Measurements from ENCODE around the gene MAPK14.
"Not testable (repeated sequence)": the region's sequence is repeated elsewhere in the genome, so short reads cannot be mapped to it uniquely, and the experiment has no call there.

Gene MAPK14

DNA sequence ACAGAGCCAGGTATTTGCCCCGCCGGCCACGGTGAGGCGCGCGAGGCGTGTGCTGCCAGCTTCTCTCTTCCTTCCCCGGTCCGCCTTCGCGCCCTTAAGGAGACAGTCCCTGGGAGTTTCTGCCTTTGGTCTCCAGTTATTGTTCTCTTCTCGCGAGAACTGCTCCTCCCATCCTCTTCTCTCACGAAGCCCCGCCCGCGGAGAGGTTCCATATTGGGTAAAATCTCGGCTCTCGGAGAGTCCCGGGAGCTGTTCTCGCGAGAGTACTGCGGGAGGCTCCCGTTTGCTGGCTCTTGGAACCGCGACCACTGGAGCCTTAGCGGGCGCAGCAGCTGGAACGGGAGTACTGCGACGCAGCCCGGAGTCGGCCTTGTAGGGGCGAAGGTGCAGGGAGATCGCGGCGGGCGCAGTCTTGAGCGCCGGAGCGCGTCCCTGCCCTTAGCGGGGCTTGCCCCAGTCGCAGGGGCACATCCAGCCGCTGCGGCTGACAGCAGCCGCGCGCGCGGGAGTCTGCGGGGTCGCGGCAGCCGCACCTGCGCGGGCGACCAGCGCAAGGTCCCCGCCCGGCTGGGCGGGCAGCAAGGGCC is at the start of gene MAPK14:
Gene MAPK14 (plus strand): TSS at position 308 of the 587 bp plus-strand sequence. CDS start 350 bp downstream, outside the sequence.
- peak; percentile 100 for DNase-seq

DNA sequence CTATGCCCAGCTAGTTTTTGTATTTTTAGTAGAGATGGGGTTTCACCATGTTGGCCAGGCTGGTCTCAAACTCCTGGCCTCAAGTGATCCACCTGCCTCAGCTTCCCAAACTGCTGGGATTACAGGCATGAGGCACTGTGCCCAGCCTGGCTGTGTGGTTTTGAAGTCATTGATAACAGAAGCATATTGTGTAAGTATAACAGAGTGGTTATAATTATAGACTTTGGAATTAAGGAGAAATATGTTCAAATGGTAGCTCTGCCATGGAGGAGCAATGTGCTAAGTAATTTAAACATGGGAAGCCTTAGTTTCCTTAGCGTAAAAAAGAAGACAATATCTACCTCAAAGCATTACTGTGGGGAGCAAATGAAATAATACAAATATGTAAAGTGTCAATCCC is 47.5 kb upstream of the MAPK14 start:
- not testable (repeated sequence) for DNase-seq

DNA sequence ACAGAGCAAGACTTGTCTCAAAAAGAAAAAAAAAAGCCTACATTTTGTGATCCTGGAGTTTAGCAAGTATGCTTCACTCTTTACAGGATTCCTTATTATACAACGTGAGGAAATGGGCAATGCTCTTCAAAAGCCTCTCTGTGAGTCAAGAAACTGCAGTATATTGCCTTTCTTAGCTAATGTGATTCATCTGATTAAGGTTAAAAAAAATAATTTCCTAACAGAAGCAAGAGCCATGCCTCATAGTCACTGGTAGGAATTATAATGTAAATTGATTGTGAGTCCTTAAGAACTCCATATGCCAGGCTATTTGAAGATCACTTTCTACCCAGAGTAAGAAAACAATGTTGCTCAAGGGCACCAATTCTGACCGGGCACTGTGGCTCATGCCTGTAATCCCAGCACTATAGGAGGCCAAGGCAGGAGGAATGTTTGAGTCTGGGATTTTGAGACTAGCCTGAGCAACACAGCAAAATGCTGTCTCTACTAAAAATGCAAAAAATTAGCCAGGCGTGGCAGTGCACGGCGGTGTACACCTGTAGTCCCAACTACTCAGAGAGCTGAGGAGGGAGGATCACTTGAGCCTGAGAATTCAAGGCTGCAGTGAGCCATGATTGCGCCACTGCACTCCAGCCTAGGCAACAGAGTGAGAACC is 46.5 kb upstream of the MAPK14 start:
- no peak for DNase-seq

DNA sequence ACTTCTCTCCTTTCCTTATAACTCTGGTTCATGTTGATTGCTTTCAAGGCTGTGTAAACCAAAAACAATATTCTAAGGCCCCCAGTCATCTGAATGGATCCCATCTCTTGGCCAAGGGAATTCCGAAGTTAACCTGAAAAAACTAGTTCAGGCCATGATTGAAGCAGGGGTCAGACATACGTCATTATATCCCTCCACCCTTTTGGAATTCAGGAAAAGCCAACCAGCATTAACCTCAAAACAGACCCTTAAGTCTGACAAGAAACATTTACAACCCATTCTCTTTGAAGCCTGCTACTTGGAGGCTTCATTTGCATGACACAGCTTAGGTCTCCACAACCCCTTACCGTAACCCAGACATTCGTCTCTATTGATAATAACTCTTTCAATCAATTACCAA is 42.9 kb upstream of the MAPK14 start:
- no peak for DNase-seq

DNA sequence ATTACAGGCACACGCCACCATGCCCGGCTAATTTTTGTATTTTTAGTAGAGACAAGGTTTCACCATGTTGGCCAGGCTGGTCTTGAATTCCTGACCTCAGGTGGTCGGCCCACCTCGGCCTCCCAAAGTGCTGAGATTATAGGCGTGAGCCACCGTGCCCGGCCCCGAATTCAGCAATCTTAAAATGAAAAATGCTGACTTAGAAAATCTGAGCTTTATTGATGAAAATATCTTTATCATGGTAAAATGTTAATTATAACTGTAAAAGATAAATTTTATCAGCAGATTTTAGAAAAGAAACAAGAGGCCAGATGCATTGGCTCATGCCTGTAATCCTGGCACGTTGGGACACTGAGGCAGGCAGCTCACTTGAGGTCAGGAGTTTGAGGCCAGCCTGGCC is 39.6 kb upstream of the MAPK14 start:
- not testable (repeated sequence) for DNase-seq

DNA sequence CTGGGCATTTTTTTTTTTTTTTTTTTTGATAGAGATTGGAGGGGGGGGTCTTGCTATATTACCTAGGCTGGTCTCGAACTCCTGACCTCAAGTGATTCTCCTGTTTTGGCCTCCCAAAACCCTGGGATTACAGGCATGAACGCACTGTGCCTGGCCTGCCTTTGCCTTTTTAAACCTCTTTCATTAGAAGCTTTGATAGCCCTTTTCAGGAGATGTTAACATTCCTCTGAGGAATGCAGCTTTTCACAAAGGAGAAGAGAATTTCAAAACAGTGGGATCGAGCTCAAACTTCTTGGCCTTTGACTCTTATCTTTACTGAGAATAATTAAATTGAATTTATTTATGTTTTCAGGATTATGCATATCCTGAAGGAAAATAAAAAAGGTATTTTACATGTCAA is 34.5 kb upstream of the MAPK14 start:
- no peak for DNase-seq

DNA sequence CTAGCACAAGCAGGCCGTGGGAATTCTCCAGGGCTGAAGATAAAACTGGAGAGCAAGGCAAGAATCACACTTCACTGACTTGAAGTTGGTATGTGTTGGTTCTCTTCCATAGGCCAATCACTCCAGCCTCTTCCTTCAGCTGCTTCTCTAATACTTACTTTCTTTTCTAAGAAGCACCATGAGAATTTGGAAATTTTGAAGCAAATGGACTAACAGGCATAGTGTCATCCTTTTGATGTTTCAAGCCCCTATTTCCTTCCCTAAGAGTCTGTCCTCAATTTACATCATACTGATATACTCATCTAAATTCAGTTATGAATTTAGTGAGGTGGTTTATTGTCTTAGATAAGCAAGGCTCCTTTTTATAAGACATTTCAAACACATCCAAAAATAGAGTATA is 27.2 kb upstream of the MAPK14 start:
- no peak for DNase-seq

DNA sequence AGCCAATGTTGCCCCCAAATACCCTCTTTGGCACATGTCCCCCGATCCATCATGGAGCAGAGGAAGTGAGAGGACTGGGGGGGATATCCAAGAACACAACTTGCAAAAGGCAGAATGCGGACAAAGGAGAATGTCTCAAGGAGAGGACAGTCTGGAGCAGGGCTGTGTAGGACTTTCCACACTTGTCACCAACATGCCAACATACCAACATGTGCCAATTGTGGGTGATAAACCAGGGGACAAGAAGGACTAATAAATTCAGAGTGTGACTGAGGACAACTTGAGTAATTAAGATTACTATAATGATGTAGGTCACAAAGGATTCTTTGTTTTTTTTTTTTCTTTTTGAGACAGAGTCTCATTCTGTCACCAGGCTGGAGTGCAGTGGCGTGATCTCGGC is 11.9 kb upstream of the MAPK14 start:
- no peak for DNase-seq

DNA sequence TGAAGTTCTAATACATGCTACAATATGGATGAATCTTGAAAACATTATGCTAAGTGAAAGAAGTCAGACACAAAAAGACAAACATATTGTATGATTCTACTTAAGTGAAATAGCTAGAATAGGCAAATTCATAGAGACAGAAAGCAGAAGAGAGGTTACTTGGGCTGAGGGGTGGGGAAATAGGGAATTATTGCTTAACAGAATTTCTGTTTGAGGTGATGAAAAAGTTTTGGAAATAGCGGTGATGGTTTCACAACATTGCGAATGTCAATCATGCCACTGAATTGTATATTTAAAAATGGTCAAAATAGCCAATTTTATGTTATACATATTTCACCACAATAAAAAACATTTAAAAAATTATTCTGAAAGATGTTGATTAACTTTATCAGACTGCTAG is 9.3 kb upstream of the MAPK14 start:
- no peak for DNase-seq

DNA sequence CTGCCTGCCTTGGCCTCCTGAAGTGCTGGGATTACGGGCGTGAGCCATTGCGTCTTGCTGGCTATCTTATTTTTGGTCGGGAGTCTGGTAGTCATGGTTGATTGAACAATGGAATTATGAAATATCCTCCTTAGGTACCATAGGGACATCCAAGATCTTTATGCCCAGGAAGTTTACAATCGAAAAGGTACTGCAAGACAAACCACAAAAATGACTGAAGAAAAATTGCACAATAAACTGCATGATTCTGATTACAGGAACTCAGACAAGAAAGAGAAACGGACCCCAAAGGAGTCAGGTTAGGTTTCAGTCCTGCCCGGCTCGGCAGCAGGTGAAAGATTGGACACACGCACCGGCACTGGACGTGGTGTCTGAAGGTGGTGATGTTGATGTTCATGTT is 8.4 kb upstream of the MAPK14 start:
- no peak for DNase-seq

DNA sequence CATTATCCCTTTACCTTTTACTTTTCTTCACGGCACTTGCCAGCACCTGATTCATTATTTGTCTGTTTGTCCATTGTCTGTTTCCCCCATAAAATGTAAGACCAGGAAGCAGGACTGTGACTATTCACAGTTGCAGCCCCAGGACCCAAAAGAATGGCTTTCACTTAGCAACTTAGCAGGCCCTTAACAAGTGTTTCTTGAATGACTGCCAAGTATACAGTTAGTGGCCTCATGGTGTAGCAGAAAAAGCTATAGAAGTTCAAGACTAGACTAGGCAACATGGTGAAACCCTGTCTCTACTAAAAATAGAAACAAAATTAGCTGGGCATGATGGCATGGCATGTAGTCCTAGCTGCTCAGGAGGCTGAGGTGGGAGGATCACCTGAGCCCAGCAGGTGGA is 7.5 kb upstream of the MAPK14 start:
- DNase-seq = no peak

DNA sequence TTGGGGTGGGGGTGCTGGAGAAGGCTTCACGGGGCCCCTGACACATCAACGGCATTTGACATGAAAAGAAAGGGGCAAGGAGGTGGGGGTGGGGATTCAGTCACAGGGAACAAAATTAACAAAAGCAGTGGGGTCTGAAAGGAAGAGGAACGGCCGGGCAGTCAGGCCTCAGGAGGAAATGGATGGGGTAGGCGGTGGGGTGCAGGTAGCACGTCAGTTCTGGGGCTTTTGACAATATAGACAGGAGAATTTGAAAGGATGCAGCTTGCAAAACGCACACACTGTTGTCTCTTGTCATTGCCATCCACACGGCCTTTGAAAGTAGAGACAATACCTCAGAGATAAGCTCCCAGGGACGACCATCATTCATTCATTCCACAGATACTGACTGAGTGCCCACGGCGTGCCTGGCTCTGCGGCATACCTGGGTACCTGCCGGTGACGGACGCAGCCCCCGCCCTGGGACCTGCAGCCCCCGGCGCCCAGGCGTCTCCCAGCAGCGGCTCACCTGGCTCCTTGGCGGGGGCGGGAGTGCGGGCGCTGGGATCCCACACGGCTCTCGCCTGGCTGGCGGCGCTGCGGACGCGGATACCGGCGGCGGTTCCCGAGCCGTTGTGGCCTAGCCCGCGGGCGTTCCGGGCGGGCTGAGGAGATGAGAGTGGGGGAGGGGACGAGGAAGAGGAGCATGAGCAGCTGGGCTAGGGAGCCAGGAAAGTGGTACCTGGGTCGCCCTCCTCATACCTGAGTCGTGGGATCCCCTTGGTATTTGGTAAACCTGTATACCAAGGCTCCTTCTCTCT is 3.4 kb upstream of the MAPK14 start, which contains the start of gene SLC26A8:
Gene SLC26A8 (minus strand): TSS at position 646 of the 800 bp plus-strand sequence. CDS start 4,934 bp downstream, outside the sequence.
- DNase-seq = no peak

DNA sequence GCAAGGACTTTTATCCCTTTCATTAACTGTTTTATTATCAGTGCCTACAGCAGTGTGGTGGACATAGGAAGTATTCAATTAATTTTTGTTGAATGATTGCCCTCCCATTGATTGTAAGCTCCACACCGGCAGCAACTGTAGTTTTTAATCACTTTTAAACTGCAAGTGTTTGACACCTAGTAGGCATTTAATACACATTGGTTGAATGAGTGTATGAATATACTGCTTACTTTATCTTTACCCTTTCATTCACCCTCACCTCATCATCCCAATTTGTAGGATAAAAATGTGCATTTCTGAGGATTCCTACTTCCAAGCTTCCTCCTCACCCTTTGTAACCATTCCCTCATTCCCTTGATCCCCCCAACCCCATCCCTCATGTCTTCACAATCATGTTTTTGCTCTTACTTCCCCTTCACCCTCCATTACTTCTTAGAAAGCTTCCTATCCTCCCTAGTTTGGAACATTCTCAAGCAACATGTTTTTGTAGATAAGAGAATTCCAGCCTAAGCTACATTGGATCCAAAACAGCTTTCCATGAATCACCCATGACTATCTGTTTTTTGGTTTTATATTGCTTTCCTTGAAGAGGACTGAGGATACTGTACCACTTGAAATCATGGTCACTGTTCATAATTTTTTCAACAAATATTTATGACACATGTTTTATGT is 2.2 kb upstream of the MAPK14 start:
- DNase-seq = no peak

DNA sequence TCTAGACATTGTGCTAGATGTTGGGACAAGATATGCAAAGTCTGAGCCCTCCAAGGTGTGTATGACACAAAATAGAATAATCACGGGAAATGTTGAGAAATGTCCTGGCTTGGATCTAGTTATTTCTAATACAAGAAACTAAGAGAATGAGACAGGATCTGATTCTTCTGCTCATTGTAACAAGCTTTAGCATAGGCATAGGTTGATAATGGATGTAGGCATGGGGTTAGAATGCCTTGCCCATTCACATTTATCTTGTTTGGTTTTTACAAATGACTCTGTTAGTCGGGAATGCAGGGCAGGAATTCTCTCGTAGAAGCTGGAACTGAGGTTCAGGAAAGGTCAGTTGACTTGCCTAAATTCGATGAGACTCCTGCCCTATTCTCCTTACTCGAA is 1.7 kb upstream of the MAPK14 start:
- no peak for DNase-seq

DNA sequence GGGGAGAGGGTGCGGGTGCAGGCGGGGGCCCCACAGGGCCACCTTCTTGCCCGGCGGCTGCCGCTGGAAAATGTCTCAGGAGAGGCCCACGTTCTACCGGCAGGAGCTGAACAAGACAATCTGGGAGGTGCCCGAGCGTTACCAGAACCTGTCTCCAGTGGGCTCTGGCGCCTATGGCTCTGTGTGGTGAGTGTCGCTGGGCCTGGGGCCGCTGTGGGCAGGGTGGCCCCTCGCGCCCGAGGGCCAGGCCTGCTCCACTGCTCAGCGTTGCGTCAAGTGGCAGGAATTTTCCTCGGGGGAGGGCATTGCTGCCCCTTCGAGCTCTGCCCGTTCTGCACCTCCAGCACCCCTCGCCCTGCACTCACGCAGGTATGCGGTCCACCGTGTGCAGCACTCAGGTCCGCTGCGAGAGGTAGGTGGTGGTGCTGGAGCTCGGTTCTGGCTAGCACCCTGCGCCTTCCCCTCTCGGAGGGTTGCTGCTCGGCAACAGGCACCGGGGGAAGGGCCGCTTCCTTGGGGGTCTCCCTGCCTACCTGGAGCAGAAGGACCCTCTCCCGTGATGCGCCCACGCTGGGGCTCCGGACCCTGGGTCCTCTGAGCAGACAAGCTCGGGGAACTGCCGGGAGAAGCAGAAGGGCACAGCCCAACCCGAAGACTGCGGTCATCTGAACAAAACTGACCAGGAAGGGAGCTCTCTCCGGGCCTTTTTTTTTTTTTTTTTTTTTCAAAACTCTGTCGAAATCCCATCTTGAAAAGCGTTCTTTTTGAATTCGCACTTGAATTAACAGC is 674 bp downstream of the MAPK14 start:
- peak; percentile 49 for DNase-seq

DNA sequence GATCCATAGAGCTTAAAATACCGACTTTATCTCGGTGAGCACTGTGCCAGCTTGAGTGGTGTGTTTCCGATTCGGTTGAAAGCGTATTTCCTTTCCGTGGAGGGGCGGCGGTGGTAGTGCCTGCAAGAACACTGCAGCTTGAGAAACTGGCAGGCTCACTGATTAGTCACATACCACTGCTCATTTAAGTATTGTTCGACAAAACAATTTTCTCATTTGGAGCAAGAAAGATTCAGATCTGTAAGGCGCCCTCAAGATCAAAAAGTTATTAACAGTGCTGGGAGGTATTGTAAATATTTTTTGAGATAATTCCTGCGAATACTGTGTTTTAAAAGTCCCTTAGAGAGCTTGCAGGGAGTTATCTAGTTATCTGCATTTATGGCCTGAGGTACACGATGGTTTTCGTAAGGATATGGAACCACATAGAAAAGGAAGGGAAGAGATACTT is 1.3 kb downstream of the MAPK14 start:
- DNase-seq = peak; percentile 70

DNA sequence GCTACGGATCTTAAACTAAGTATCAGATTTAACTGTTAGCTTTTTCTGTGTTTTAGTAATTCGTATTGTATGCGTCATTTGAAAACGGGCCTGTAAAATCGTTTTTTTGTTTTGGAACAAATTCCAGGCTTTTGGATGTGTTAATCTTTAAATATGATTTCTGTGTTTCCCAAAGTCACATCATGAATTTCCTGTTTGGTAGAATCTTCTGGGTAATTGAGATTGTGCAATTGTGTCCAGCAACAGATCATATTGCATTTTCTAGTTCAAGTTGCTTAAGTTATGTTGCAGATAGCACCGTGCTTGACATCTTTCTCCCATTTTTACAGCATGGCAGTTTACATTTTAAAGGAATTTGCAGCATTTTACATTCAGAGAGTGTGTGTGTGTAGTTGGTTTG is 1.9 kb downstream of the MAPK14 start:
- no peak for DNase-seq

DNA sequence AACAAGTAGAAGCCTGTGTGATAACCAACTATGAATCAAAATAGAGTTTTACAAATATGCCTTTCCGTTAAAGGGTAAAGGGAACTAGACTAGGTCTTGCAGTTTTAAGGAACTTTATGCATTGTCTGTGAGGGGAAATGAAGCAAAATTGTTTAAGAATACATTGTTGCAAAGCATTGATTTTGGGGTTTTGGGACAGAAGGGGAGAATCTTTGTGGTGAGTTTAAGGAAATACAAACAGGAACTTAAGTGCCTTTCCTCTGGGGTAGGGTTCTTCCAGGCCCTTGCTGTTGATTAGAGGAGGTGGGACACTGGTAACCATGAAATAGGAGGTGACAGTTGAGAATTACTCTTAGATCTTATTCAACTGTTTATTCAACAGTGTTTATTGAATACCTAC is 4.7 kb downstream of the MAPK14 start:
- no peak for DNase-seq

DNA sequence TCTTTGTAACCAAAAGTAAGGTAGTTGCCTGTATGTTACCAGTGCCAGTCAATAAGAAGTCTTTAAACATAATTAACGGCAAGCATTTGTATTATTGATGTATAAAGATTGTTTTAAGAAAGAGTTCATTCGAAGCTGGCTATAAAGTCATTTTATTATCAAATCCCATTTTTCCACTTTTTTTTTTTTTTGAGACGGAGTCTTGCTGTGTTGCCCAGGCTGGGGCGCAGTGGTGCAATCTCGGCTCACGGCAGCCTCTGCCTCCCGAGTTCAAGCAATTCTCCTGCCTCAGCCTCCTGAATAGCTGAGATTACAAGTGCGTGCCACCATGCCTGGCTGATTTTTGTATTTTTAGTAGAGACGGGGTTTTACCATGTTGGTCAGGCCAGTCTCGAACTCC is 5.5 kb downstream of the MAPK14 start:
- not testable (repeated sequence) for DNase-seq

DNA sequence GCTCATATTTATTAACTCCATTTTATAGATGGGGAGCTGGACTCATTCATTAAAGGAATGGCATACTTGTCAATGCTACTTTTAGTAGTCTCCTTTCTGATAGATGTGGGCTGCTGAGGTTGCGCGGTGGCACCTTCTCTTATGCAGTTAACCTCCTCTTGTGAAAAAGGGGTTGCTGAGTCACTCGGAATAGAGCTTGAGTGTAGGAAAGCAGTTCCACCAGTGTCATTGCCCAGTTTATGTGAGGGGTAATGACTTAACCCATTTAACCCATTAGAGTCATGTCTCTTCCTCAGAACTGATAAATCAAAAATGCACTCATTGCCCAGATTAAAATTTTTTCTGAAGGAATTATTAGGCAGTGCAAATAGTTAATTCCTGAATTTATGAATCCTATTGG is 6.3 kb downstream of the MAPK14 start:
- DNase-seq = no peak

DNA sequence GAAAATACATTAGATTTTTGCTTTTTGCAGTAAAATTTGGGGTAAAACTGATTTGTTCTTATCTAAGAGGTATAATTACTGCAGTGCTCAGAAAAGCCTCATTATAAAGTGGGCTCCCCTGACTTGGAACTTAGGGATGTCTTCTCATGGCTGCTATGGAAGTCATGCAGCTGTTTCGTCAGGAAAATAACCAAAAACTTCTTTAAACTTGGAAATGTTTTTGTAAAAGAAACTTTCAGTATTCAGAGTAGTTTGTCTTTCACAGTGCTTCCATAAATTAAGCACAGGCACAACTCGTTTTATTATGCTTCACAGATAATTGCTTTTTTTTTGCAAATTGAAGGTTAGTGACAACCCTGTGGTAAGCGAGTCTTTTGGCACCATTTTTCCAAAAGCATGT is 6.8 kb downstream of the MAPK14 start:
- no peak for DNase-seq

DNA sequence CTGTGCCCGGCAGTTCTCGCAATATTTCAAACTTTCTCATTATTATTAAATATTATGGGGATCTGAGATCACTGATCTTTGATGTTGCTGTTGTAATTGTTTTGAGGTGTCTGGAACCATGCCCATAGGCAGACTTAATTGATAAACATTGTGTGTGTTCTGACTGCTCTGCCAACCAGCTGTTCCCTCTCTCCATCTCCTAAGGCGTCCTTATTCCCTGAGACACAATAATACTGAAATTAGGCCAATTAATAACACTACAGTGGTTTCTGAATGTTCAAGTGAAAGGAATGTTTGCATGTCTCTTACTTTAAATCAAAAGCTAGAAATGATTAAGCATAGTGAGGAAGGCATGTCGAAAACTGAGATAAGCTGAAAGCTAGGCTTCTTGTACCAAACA is 7.6 kb downstream of the MAPK14 start:
- DNase-seq = no peak
